K562 (cell line): ENCODE measurements around the gene OCEL1.

Experiments used
- CHD2 ChIP-seq: IDR thresholded peaks from 2 replicates; pipeline ENCODE4 v1.6.1; 2011; ENCODE audit warnings: low read depth, low read length
- CREB5 ChIP-seq: fragments of 250-450 bp; sonication (Bioruptor Pico); IDR thresholded peaks from 2 replicates; pipeline ENCODE4 v1.5.0; 2020; ENCODE audit warnings: mild to moderate bottlenecking
- EGR1 ChIP-seq: fragments of 450-650 bp; conservative IDR thresholded peaks from 2 replicates; pipeline ENCODE4 v1.6.1; 2017; ENCODE audit warnings: mild to moderate bottlenecking
- ELF4 ChIP-seq: fragments of 450-650 bp; formaldehyde crosslinking; IDR thresholded peaks from 2 replicates; pipeline ENCODE4 v1.4.0; 2022; ENCODE audit warnings: missing genetic modification characterization
- EZH2 ChIP-seq: IDR thresholded peaks from 2 replicates; pipeline ENCODE4 v1.6.1; 2012; ENCODE audit warnings: low read depth, mild to moderate bottlenecking, inconsistent platforms, low read length, borderline replicate concordance
- HDAC1 ChIP-seq, 2 experiments: fragments of 450-650 bp; IDR thresholded peaks; 2 replicates each; pipeline ENCODE4 v1.6.1; 2016 to 2017; ENCODE audit warnings: inconsistent platforms in 1 of 2, mild to moderate bottlenecking in 1 of 2, moderate library complexity in 1 of 2
- POLR2A ChIP-seq: fragments of 450-650 bp; conservative IDR thresholded peaks from 2 replicates; pipeline ENCODE4 v1.6.1; 2016
- POLR2AphosphoS5 ChIP-seq: IDR thresholded peaks from 2 replicates; pipeline ENCODE4 v1.6.1; 2011; ENCODE audit warnings: mild to moderate bottlenecking, low read depth, low read length, moderate library complexity; ENCODE audit not compliant: control insufficient read depth, insufficient read depth
- SAFB2 ChIP-seq: fragments of 200-400 bp; formaldehyde crosslinking; IDR thresholded peaks from 2 replicates; pipeline ENCODE4 v1.6.1; 2018; ENCODE audit warnings: borderline replicate concordance, low read length, low read depth, moderate library complexity; ENCODE audit not compliant: severe bottlenecking
- TF ChIP-seq, protein P1 (sequence below): fragments of 450-650 bp; formaldehyde crosslinking; IDR thresholded peaks from 2 replicates; pipeline ENCODE4 v1.4.0; 2020; ENCODE audit warnings: mild to moderate bottlenecking, moderate library complexity
- TF ChIP-seq, protein P2 (sequence below), 3 experiments: IDR thresholded peaks in 2 of 3; conservative IDR thresholded peaks in 1 of 3; 2 replicates each; pipeline ENCODE4 v1.5.1; 2011 to 2012; ENCODE audit warnings: low read length in 3 of 3, mild to moderate bottlenecking in 3 of 3, control low read depth in 2 of 3, improper control_type of control experiment in 1 of 3, inconsistent platforms in 1 of 3, low read depth in 1 of 3, mixed read lengths in 1 of 3, moderate library complexity in 1 of 3; ENCODE audit not compliant: insufficient read depth in 2 of 3

GRCh38 chr19:17214508-17215126 is 11.4 kb upstream of the OCEL1 start:
- TF ChIP-seq POLR2A (no peak), HDAC1 (IDR thresholded peaks at IDR 0.05) (no peak), SAFB2 (no peak), ELF4 (CRISPR knock-in tag) (no peak), EGR1 (no peak), EZH2 (no peak), CREB5 (CRISPR knock-in tag) (no peak), CHD2 (no peak), POLR2AphosphoS5 (no peak)
- TF ChIP-seq, protein P1, sequence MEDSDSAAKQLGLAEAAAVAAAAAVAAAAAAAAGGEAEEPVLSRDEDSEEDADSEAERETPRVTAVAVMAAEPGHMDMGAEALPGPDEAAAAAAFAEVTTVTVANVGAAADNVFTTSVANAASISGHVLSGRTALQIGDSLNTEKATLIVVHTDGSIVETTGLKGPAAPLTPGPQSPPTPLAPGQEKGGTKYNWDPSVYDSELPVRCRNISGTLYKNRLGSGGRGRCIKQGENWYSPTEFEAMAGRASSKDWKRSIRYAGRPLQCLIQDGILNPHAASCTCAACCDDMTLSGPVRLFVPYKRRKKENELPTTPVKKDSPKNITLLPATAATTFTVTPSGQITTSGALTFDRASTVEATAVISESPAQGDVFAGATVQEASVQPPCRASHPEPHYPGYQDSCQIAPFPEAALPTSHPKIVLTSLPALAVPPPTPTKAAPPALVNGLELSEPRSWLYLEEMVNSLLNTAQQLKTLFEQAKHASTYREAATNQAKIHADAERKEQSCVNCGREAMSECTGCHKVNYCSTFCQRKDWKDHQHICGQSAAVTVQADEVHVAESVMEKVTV (CRISPR knock-in tag): no peak
- TF ChIP-seq, protein P2, sequence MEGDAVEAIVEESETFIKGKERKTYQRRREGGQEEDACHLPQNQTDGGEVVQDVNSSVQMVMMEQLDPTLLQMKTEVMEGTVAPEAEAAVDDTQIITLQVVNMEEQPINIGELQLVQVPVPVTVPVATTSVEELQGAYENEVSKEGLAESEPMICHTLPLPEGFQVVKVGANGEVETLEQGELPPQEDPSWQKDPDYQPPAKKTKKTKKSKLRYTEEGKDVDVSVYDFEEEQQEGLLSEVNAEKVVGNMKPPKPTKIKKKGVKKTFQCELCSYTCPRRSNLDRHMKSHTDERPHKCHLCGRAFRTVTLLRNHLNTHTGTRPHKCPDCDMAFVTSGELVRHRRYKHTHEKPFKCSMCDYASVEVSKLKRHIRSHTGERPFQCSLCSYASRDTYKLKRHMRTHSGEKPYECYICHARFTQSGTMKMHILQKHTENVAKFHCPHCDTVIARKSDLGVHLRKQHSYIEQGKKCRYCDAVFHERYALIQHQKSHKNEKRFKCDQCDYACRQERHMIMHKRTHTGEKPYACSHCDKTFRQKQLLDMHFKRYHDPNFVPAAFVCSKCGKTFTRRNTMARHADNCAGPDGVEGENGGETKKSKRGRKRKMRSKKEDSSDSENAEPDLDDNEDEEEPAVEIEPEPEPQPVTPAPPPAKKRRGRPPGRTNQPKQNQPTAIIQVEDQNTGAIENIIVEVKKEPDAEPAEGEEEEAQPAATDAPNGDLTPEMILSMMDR (IDR thresholded peaks at IDR 0.05 in 2 of 3, conservative IDR thresholded peaks at IDR 0.05 in 1 of 3; ENCODE audit: insufficient read depth in 2 of 3, low read depth in 1 of 3, low read length in 3 of 3): no peak
